ENCODE measurements around the gene TGOLN2. TPM values are rescaled to one million over a fixed set of nuclear protein-coding genes. Genes with fewer than 3 reads are reported as not detected.
"Not testable (repeated sequence)": the region's sequence is repeated elsewhere in the genome, so short reads cannot be mapped to it uniquely, and the experiment has no call there.

The TGOLN2 gene
- 103 and 120 TPM in 2 replicates for total RNA-seq (2014; rRNA removed; shearing (Covaris generic))

GRCh38 chr2:85327822-85328617 lies at the start of gene TGOLN2:
Gene TGOLN2 (minus strand): TSS chr2:85327989. CDS start chr2:85327962, 27 bp downstream.
- H3K4me3 ChIP-seq: peak within 1 kb of the TSS; percentile 62
- DNase-seq (ENCODE audit: low read depth in 1 of 2, low spot score in 2 of 2): peak; percentile 93 to 97
- H3K27ac ChIP-seq: peak within 1 kb of the TSS; percentile 96
- peaks cover 50% of the 10 kb centered on the region for H3K36me3 ChIP-seq
- H3K9me3 ChIP-seq (replicated peaks): no peaks in the 10 kb centered on the region
- peaks cover 29% of the 10 kb centered on the region for H3K4me1 ChIP-seq (replicated peaks)
- H3K27me3 ChIP-seq (replicated peaks): no peaks in the 10 kb centered on the region

GRCh38 chr2:85377083-85377482 lies 49.3 kb upstream of the TGOLN2 start:
- Histone ChIP-seq H3K4me1 (replicated peaks) (peaks cover 39% of the 10 kb centered on the region), H3K9me3 (replicated peaks) (0 out of 2 replicates have a peak, but pooled peaks cover 3% of the 10 kb centered on the region), H3K27ac (peak overlapping the region; percentile 70), H3K36me3 (peaks cover 43% of the 10 kb centered on the region), H3K4me3 (no peak overlapping the region), H3K27me3 (replicated peaks) (no peaks in the 10 kb centered on the region)
- no peak for DNase-seq (ENCODE audit: low read depth in 1 of 2, low spot score in 2 of 2)

DNA sequence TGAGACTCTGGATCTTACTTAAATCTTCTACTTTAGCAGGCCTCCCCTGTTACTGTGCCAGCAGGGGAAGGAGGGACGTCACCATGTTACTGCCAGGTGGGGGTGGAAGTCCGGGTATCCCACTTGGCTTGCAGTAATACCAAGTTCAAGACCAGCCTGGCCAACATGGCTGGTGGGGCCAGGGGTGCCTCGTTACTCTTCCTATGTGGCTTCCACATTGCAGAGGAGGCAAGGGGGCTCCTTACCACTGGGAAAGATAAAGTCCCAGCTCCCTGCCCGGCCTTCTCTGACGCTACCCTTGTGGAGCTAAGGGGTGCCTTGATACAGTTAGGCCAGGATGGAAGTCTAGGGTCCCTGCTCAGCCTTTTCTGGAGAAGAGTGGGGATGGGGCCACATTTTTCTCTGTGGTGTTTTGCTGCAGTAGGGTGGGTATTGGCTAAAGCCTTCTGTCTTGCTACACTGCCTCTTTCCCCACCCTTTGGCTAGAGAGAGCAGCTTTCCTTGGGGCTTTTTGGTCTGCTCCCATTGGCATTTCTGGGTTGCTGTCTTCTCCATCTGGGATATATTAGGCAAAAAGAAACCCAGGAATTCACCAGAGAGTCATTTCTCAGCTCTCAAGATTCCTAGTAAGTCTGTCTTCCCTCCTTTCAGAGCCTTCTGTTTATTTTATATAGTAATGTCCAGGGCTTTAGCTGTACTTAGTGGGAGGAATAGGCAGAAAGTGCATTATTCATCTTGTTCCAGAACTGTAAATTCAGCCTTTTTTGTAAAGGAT lies 48.7 kb upstream of the TGOLN2 start:
- Histone ChIP-seq H3K27me3 (replicated peaks) (no peaks in the 10 kb centered on the region), H3K9me3 (replicated peaks) (0 out of 2 replicates have a peak, but pooled peaks cover 3% of the 10 kb centered on the region), H3K27ac (peak overlapping the region; percentile 70), H3K4me1 (replicated peaks) (peaks cover 39% of the 10 kb centered on the region), H3K36me3 (peaks cover 40% of the 10 kb centered on the region), H3K4me3 (no peak overlapping the region)
- peak in 1 of 2 experiments; percentile 77 for DNase-seq (ENCODE audit: low read depth in 1 of 2, low spot score in 2 of 2)

DNA sequence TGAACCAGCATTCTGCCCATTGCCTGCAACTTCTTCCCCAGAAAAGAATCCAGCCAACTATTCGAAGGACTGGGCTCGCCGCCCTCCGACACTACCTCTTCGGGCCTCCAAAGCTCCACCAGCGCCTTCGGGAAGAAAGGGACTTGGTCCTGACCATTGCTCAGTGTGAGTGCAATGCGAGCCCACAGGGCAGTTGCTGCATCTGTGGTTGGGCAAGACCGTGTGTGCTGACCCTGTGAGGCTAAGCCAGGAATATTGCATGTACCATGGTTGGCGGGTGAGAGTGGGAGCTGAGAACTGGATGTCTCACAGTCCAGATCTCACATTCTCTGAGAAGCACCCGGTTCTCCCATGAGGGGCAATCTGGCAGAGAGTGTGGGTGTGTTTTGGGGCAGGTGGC lies 43.3 kb upstream of the TGOLN2 start:
- H3K27ac ChIP-seq: no peak overlapping the region

GRCh38 chr2:85369500-85369899 lies 41.7 kb upstream of the TGOLN2 start:
- no peak overlapping the region for H3K27ac ChIP-seq
- H3K9me3 ChIP-seq (replicated peaks): peaks cover 2% of the 10 kb centered on the region; the same call in 1 of the 2 replicates
- H3K36me3 ChIP-seq: peaks cover 16% of the 10 kb centered on the region
- H3K4me1 ChIP-seq (replicated peaks): peaks cover 19% of the 10 kb centered on the region
- no peak overlapping the region for H3K4me3 ChIP-seq
- DNase-seq (ENCODE audit: low read depth in 1 of 2, low spot score in 2 of 2): peak in 1 of 2 experiments; percentile 28
- H3K27me3 ChIP-seq (replicated peaks): no peaks in the 10 kb centered on the region

More for the DNA sequence above, 43.3 kb upstream of the TGOLN2 start:
- no peak for DNase-seq (ENCODE audit: low read depth in 1 of 2, low spot score in 2 of 2)
- H3K4me3 ChIP-seq: no peak overlapping the region
- peaks cover 35% of the 10 kb centered on the region for H3K4me1 ChIP-seq (replicated peaks)
- no peaks in the 10 kb centered on the region for H3K27me3 ChIP-seq (replicated peaks)
- H3K9me3 ChIP-seq (replicated peaks): peaks cover 3% of the 10 kb centered on the region; the same call in 1 of the 2 replicates
- H3K36me3 ChIP-seq: peaks cover 19% of the 10 kb centered on the region

DNA sequence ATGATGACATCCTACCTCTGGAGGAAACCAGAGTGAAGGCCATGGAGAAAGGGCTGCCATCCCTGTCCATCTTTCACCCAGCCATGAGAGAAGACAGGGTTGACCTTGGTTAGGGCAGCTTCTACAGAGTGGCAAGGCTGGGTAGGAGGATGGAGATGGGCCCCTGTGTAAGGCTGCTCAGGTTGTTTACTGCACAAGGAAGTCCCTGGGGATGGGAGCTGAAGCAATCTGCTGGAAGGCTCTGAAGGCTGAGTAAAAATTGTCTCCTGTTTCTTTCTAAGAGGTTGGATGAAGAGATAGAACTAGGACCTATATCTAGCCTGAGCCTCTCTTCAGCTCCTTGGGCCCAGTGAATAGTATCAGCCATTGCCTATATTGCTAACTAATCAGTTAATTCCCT lies 41.1 kb upstream of the TGOLN2 start:
- H3K36me3 ChIP-seq: peaks cover 14% of the 10 kb centered on the region
- no peak overlapping the region for H3K27ac ChIP-seq
- H3K27me3 ChIP-seq (replicated peaks): no peaks in the 10 kb centered on the region
- DNase-seq (ENCODE audit: low read depth in 1 of 2, low spot score in 2 of 2): no peak
- no peaks in the 10 kb centered on the region; the same call in 1 of the 2 replicates for H3K9me3 ChIP-seq (replicated peaks)
- H3K4me3 ChIP-seq: no peak overlapping the region
- peaks cover 13% of the 10 kb centered on the region for H3K4me1 ChIP-seq (replicated peaks)

DNA sequence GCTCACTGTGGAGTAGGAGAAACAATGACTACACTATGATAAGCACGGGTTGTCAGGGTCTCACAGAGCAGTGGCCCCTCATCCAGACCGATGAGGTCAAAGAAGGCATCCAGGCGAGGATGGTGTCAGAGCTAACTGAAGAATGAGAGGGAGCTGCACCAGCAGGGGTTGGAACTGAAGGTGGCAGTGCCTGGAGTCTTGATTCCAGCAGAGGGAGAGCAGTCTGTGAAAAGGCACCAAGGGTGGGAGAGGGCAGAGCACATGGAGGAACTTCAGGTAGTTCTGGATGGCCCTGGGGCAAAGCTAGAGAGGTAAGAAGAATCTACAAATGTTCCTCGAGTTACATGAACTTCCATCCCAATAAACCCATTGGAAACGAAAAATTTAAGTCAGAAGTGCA lies 39.4 kb upstream of the TGOLN2 start:
- Histone ChIP-seq H3K4me1 (replicated peaks) (peaks cover 13% of the 10 kb centered on the region), H3K4me3 (no peak overlapping the region), H3K27ac (no peak overlapping the region), H3K9me3 (replicated peaks) (no peaks in the 10 kb centered on the region; the same call in 1 of the 2 replicates), H3K36me3 (peaks cover 25% of the 10 kb centered on the region), H3K27me3 (replicated peaks) (no peaks in the 10 kb centered on the region)
- DNase-seq (ENCODE audit: low read depth in 1 of 2, low spot score in 2 of 2): no peak

DNA sequence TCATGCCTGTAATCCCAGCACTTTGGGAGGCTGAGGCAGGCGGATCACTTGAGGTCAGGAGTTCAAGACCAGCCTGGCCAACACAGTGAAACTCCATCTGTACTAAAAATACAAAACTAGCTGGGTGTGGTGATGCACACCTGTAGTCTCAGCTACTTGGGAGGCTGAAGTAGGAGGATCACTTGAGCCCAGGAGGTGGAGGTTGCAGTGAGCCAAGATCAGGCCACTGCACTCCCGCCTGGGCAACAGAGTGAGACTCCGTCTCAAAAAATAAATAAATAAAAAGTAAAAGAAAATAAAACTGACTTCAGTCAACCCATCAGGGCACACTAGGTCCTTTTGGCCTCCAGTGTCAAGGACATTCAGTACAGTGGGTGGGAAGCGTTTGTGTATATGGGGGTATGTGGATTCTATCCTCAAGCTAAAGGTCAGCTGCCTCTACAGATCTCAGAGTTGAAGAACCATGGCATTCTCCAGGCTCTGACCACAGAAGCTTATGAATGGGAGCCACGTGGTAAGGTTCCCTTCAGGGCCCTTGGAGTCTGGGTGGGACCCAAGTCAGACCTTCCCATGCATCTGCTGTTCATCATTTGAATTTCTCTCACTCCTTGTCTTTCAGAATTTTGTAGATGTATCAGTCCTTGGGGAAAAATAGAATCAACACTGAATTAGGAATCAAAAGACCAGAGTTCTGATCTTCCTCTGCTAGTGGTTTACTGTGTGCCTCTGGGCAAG lies 35.0 kb upstream of the TGOLN2 start:
- not testable (repeated sequence) for H3K27ac ChIP-seq

GRCh38 chr2:85357736-85358135 lies 29.9 kb upstream of the TGOLN2 start:
- no peaks in the 10 kb centered on the region; the same call in 1 of the 2 replicates for H3K27me3 ChIP-seq (replicated peaks)
- H3K36me3 ChIP-seq: peaks cover 46% of the 10 kb centered on the region
- no peak overlapping the region for H3K27ac ChIP-seq
- DNase-seq (ENCODE audit: low read depth in 1 of 2, low spot score in 2 of 2): no peak
- H3K4me3 ChIP-seq: no peak overlapping the region
- H3K9me3 ChIP-seq (replicated peaks): no peaks in the 10 kb centered on the region
- peaks cover 19% of the 10 kb centered on the region for H3K4me1 ChIP-seq (replicated peaks)

More for the DNA sequence above, 35.0 kb upstream of the TGOLN2 start:
- peaks cover 35% of the 10 kb centered on the region for H3K36me3 ChIP-seq
- H3K4me1 ChIP-seq (replicated peaks); H3K4me3 ChIP-seq; H3K27me3 ChIP-seq (replicated peaks); DNase-seq (ENCODE audit: low read depth in 1 of 2, low spot score in 2 of 2); H3K9me3 ChIP-seq (replicated peaks): not testable (repeated sequence)

DNA sequence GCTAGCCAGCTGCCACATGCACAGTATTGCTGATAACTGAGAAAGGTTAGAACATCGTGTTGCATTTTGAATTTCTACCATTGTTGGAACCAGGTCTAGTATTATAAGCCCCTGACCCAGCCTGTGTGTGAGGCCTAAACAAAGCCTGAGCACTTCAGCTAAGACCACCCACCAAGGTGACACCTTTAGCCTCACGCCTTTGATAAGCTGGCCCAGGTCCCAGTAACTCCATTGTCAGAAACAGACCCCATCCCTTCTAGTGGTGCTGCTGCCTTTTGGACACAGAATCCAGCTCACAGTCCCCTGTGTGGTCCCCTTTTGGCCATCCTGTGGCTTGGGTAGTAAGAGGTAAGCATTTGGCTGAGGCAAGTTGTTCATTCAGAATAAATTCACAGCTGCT lies 28.4 kb upstream of the TGOLN2 start:
- no peak overlapping the region for H3K4me3 ChIP-seq
- H3K36me3 ChIP-seq: peaks cover 43% of the 10 kb centered on the region
- H3K27me3 ChIP-seq (replicated peaks): no peaks in the 10 kb centered on the region; the same call in 1 of the 2 replicates
- H3K27ac ChIP-seq: no peak overlapping the region
- no peaks in the 10 kb centered on the region for H3K9me3 ChIP-seq (replicated peaks)
- H3K4me1 ChIP-seq (replicated peaks): peaks cover 19% of the 10 kb centered on the region
- DNase-seq (ENCODE audit: low read depth in 1 of 2, low spot score in 2 of 2): no peak

- H3K27ac ChIP-seq: no peak overlapping the region
- peaks cover 19% of the 10 kb centered on the region for H3K4me1 ChIP-seq (replicated peaks)
- H3K36me3 ChIP-seq: peaks cover 45% of the 10 kb centered on the region
- DNase-seq (ENCODE audit: low read depth in 1 of 2, low spot score in 2 of 2): no peak
- no peaks in the 10 kb centered on the region for H3K27me3 ChIP-seq (replicated peaks)
- peak overlapping the region; percentile 54 for H3K4me3 ChIP-seq
- H3K9me3 ChIP-seq (replicated peaks): no peaks in the 10 kb centered on the region
Measured at GRCh38 chr2:85355521-85355920, 27.7 kb upstream of the TGOLN2 start.

DNA sequence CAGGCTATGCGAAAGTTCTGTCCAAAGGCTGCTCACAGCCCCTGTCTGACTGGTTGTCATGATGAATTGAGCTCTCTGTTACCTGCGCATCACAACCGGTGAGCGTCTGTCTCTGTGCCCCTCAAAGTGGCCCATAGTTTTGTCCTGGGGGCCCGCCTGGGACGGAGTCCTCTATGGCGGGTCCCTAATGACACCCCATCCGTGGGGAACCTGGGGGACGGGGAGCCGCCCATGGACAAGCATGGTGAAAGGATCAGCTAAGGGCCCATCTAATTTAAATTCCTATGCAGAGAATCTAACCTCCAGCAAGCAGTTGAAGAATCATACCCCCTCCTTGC lies 27.3 kb upstream of the TGOLN2 start:
- no peaks in the 10 kb centered on the region for H3K27me3 ChIP-seq (replicated peaks)
- H3K27ac ChIP-seq: peak overlapping the region; percentile 53
- H3K4me1 ChIP-seq (replicated peaks): peaks cover 19% of the 10 kb centered on the region
- H3K4me3 ChIP-seq: peak overlapping the region; percentile 54
- no peaks in the 10 kb centered on the region for H3K9me3 ChIP-seq (replicated peaks)
- DNase-seq (ENCODE audit: low read depth in 1 of 2, low spot score in 2 of 2): no peak
- peaks cover 50% of the 10 kb centered on the region for H3K36me3 ChIP-seq

DNA sequence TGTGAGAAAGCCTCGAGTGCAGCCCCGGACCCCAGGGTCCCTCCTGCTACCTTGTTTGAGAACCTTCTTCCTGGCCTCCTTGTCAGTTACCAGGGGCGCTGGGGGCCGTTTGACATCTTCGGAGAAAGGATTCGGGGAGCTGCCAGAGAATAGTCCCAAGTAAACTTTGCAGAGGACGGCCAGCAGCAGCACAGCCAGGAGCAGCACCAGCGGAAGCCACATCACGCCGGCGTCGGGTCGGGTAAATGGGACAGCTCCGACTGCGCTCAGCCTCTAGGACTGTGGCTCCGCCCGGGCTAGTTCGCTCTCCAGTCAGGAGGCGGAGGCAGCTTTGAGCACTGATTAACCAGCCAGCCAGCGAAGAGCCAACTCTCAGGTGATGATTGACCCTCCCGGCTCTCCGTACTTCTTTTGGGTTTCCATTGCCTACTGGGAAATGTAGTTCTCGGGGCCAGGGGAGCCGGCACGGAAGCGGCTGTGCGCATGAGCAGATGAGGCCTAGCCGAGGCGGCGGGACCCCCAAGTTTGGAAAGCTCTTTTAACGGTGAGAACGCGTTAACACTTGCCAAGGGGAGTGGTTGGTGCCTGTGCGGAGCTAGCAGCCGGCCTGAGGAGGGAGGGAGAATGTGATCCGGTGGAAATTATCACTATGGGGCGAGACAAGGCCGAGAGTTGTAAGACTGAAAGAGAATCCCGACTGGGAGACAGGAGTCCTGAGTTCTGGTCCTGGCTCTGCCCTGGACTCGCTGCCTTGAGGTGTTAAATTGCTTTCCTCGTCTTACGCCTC lies 26.7 kb upstream of the TGOLN2 start, which contains the start of the genes ELMOD3 and RETSAT:
Gene ELMOD3, plus strand, starts transcription at position 484 of the 787 bp plus-strand sequence. CDS start 2,430 bp downstream, outside the sequence.
Gene RETSAT, minus strand, starts transcription at position 243 of the 787 bp plus-strand sequence. Its CDS starts 21 bp downstream, at position 222.
- H3K36me3 ChIP-seq: peaks cover 51% of the 10 kb centered on the region
- no peaks in the 10 kb centered on the region for H3K9me3 ChIP-seq (replicated peaks)
- H3K27me3 ChIP-seq (replicated peaks): no peaks in the 10 kb centered on the region
- DNase-seq (ENCODE audit: low read depth in 1 of 2, low spot score in 2 of 2): peak; percentile 97 to 99
- peak within 1 kb of the TSS; percentile 53 for H3K27ac ChIP-seq
- H3K4me1 ChIP-seq (replicated peaks): peaks cover 19% of the 10 kb centered on the region
- H3K4me3 ChIP-seq: peak within 1 kb of the TSS; percentile 54

All from SJSA1 (cell line).